ENCODE measurements around the gene C10orf120. TPM values are rescaled to one million over a fixed set of nuclear protein-coding genes. Genes with fewer than 3 reads are reported as not detected.

The C10orf120 gene
- total RNA-seq, 2 donors from 2014 or later: not detected

DNA sequence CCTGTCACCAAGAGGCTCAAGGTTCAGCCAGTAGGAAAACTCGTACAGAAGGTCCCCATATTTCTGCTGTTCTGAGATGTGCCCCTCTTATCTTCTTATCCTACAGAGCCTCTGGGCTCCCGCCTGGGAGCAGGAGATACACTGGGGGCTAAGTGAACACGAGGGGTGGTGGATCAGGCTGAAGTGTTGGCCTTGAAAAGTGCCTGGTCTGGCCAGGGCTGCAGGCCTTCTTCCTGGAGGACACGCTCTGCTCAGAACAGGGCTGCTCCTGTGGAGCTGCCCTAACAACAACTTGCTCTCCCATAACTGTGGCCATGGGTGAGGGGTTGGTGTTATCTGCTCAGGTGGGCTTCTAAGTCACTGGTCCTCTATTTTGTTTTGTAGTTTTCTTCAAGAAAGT, 33.7 kb downstream of the C10orf120 start:
- peaks cover 23% of the 10 kb centered on the region for H3K4me1 Mint-ChIP-seq
- WGBS, 2 experiments (ENCODE audit: insufficient coverage in 1 of 2, insufficient read length in 1 of 2): 86 to 100% methylated on average over 1 to 4 of the region's 4 CpGs

DNA sequence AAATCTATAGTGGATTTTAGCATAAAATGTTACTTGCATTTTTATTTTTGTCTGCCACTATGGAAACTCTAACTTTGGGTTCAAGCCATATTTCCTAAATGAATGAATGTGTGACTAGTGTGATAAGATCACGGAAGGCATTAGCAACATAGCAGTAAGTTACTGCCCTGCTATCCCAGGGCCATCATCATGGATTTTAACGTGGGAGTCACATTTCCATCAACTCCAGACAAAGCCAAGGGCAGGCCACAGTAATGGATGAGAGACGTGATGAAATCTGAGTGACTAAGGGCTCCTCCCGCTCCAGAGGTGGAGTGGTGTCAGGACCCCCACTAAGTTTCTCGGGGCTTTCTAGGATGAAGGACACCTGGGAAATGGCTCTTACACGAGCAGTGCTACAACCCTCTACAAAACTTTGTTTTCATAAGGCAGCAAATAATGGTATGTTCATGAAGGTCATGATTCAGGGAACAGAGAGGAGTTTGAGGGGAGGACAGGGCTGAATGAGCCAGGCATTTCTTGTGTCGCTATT, 34.3 kb downstream of the C10orf120 start:
- Histone ChIP-seq H3K27me3 (ENCODE audit: control insufficient read depth, insufficient read depth, low read length, poor library complexity, severe bottlenecking) (peaks cover 46% of the 10 kb centered on the region), H3K9me3 (ENCODE audit: control insufficient read depth, low read length) (no peaks in the 10 kb centered on the region), H3K36me3 (ENCODE audit: control insufficient read depth, insufficient read depth, low read length) (no peaks in the 10 kb centered on the region), H3K27ac (ENCODE audit: low read depth, low read length) (no peak overlapping the region), H3K9ac (ENCODE audit: extremely low read depth, low read length, poor library complexity, severe bottlenecking) (no peak overlapping the region), H3K4me1 (ENCODE audit: control insufficient read depth, insufficient read depth, low read length) (peaks cover 14% of the 10 kb centered on the region), H3K4me3 (ENCODE audit: low read length) (no peak overlapping the region)
- Mint-ChIP-seq H3K27ac (no peak overlapping the region), H3K9me3 (no peaks in the 10 kb centered on the region), H3K4me3 (no peak overlapping the region), H3K27me3 (ENCODE audit: insufficient read depth) (peaks cover 57% of the 10 kb centered on the region), H3K4me1 (peaks cover 17% of the 10 kb centered on the region), H3K36me3 (ENCODE audit: low read depth) (no peaks in the 10 kb centered on the region)
- TF ChIP-seq, protein P1, sequence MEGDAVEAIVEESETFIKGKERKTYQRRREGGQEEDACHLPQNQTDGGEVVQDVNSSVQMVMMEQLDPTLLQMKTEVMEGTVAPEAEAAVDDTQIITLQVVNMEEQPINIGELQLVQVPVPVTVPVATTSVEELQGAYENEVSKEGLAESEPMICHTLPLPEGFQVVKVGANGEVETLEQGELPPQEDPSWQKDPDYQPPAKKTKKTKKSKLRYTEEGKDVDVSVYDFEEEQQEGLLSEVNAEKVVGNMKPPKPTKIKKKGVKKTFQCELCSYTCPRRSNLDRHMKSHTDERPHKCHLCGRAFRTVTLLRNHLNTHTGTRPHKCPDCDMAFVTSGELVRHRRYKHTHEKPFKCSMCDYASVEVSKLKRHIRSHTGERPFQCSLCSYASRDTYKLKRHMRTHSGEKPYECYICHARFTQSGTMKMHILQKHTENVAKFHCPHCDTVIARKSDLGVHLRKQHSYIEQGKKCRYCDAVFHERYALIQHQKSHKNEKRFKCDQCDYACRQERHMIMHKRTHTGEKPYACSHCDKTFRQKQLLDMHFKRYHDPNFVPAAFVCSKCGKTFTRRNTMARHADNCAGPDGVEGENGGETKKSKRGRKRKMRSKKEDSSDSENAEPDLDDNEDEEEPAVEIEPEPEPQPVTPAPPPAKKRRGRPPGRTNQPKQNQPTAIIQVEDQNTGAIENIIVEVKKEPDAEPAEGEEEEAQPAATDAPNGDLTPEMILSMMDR (conservative IDR thresholded peaks at IDR 0.05): no peak
- DNase-seq: no peak
- 84 to 85% methylated on average over 6 to 7 of the region's 7 CpGs for WGBS, 2 experiments (ENCODE audit: insufficient coverage in 1 of 2, insufficient read length in 1 of 2)

More for the DNA sequence above, 33.7 kb downstream of the C10orf120 start:
- Histone ChIP-seq H3K27ac (ENCODE audit: low read depth, low read length) (no peak overlapping the region), H3K4me3 (ENCODE audit: low read length) (no peak overlapping the region), H3K9me3 (ENCODE audit: control insufficient read depth, low read length) (no peaks in the 10 kb centered on the region), H3K4me1 (ENCODE audit: control insufficient read depth, insufficient read depth, low read length) (peaks cover 18% of the 10 kb centered on the region), H3K9ac (ENCODE audit: extremely low read depth, low read length, poor library complexity, severe bottlenecking) (no peak overlapping the region), H3K36me3 (ENCODE audit: control insufficient read depth, insufficient read depth, low read length) (no peaks in the 10 kb centered on the region), H3K27me3 (ENCODE audit: control insufficient read depth, insufficient read depth, low read length, poor library complexity, severe bottlenecking) (peaks cover 42% of the 10 kb centered on the region)
- H3K4me3 Mint-ChIP-seq: no peak overlapping the region
- TF ChIP-seq, protein P1 (conservative IDR thresholded peaks at IDR 0.05): no peak
- no peaks in the 10 kb centered on the region for H3K36me3 Mint-ChIP-seq (ENCODE audit: low read depth)
- peaks cover 57% of the 10 kb centered on the region for H3K27me3 Mint-ChIP-seq (ENCODE audit: insufficient read depth)
- no peaks in the 10 kb centered on the region for H3K9me3 Mint-ChIP-seq
- no peak for DNase-seq
- H3K27ac Mint-ChIP-seq: no peak overlapping the region

DNA sequence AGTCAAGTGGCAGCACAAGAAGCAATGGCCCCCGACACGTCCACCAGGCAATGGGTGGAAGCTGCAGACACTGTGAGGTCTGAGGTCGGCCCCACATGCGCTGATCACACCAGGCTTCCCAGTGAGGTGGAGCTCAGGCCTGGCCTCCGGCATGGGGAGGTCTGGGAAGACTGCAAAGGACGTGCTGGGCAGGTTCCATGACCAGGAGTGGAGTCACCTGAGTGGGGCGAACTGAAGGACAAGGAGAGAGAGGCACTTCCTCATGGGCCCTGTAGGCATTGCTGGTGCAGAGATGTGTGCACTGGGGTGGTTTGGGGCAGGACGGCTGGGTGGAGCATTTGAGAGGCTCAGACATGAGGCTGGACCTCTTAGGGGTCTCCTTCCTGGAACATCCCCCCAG, 35.1 kb downstream of the C10orf120 start:
- 75 to 90% methylated on average over 4 to 8 of the region's 8 CpGs for WGBS, 2 experiments (ENCODE audit: insufficient coverage in 1 of 2, insufficient read length in 1 of 2)
- no peak overlapping the region for H3K27ac Mint-ChIP-seq
- H3K27me3 Mint-ChIP-seq (ENCODE audit: insufficient read depth): peaks cover 61% of the 10 kb centered on the region

More for the DNA sequence above, 35.1 kb downstream of the C10orf120 start:
- Histone ChIP-seq H3K4me1 (ENCODE audit: control insufficient read depth, insufficient read depth, low read length) (peaks cover 5% of the 10 kb centered on the region), H3K4me3 (ENCODE audit: low read length) (no peak overlapping the region), H3K36me3 (ENCODE audit: control insufficient read depth, insufficient read depth, low read length) (no peaks in the 10 kb centered on the region), H3K27me3 (ENCODE audit: control insufficient read depth, insufficient read depth, low read length, poor library complexity, severe bottlenecking) (peaks cover 55% of the 10 kb centered on the region), H3K27ac (ENCODE audit: low read depth, low read length) (no peak overlapping the region), H3K9ac (ENCODE audit: extremely low read depth, low read length, poor library complexity, severe bottlenecking) (no peak overlapping the region), H3K9me3 (ENCODE audit: control insufficient read depth, low read length) (no peaks in the 10 kb centered on the region)
- no peak for DNase-seq
- TF ChIP-seq, protein P1 (conservative IDR thresholded peaks at IDR 0.05): no peak
- Mint-ChIP-seq H3K9me3 (no peaks in the 10 kb centered on the region), H3K36me3 (ENCODE audit: low read depth) (no peaks in the 10 kb centered on the region), H3K4me3 (no peak overlapping the region), H3K4me1 (peaks cover 9% of the 10 kb centered on the region)
